GM12878 (cell line): ENCODE results near the gene BCAR3.

Experiments used
- EP300 ChIP-seq, 2 experiments: fragments of 150-350 bp in 1 of 2; IDR thresholded peaks; 2 replicates each; pipeline ENCODE4 v1.6.1; 2011 to 2012; ENCODE audit warnings: low read depth in 2 of 2, low read length in 2 of 2, borderline replicate concordance in 1 of 2, improper control_type of control experiment in 1 of 2, inconsistent platforms in 1 of 2; ENCODE audit not compliant: control insufficient read depth in 1 of 2
- ESRRA ChIP-seq: IDR thresholded peaks from 2 replicates; pipeline ENCODE4 v1.6.1; 2012; ENCODE audit warnings: mild to moderate bottlenecking, low read length, improper control_type of control experiment
- ETV6 ChIP-seq, 2 experiments: fragments of 450-650 bp in 1 of 2; IDR thresholded peaks in 1 of 2; conservative IDR thresholded peaks in 1 of 2; 2 replicates each; pipeline ENCODE4 v1.6.1; 2014; ENCODE audit warnings: antibody characterized with exemption in 1 of 2, borderline replicate concordance in 1 of 2, low read depth in 1 of 2, mild to moderate bottlenecking in 1 of 2, moderate library complexity in 1 of 2
- HDAC2 ChIP-seq: fragments of 200-600 bp; sonication (generic); IDR thresholded peaks from 2 replicates; pipeline ENCODE4 v1.6.1; 2017
- NFYA ChIP-seq: IDR thresholded peaks from 2 replicates; pipeline ENCODE4 v1.6.1; 2011; ENCODE audit warnings: low read depth, mild to moderate bottlenecking, low read length, improper control_type of control experiment, borderline replicate concordance
- POLR2AphosphoS5 ChIP-seq: IDR thresholded peaks from 2 replicates; pipeline ENCODE4 v1.6.1; 2011; ENCODE audit warnings: mild to moderate bottlenecking, low read length, inconsistent platforms
- POU2F2 ChIP-seq: IDR thresholded peaks from 3 replicates; pipeline ENCODE4 v1.6.1; 2011; ENCODE audit warnings: low read depth, mild to moderate bottlenecking, low read length, borderline replicate concordance
- RBBP5 ChIP-seq: fragments of 200-600 bp; sonication (generic); conservative IDR thresholded peaks from 2 replicates; pipeline ENCODE4 v1.6.1; 2016
- SMC3 ChIP-seq: IDR thresholded peaks from 2 replicates; pipeline ENCODE4 v1.6.1; 2011; ENCODE audit warnings: low read length, improper control_type of control experiment, borderline replicate concordance
- SUZ12 ChIP-seq: fragments of 200-600 bp; sonication (generic); IDR thresholded peaks from one replicate; pipeline ENCODE4 v1.6.1; 2018; ENCODE audit warnings: antibody characterized with exemption, mild to moderate bottlenecking; ENCODE audit not compliant: unreplicated experiment
- TARDBP ChIP-seq: IDR thresholded peaks from 2 replicates; pipeline ENCODE4 v1.6.1; 2016; ENCODE audit warnings: borderline replicate concordance
- TF ChIP-seq, protein P1 (sequence below), 3 experiments: IDR thresholded peaks in 2 of 3; conservative IDR thresholded peaks in 1 of 3; 2 replicates each; pipeline ENCODE4 v1.5.1; 2011; ENCODE audit warnings: low read depth in 3 of 3, low read length in 3 of 3, mild to moderate bottlenecking in 3 of 3, control low read depth in 2 of 3, moderate library complexity in 2 of 3, inconsistent platforms in 1 of 3, mixed read lengths in 1 of 3; ENCODE audit not compliant: control insufficient read depth in 2 of 3, insufficient read depth in 1 of 3; ENCODE audit errors: extremely low read depth in 1 of 3
- TF ChIP-seq, protein P2 (sequence below): IDR thresholded peaks from 2 replicates; pipeline ENCODE4 v1.6.1; 2012; ENCODE audit warnings: low read depth, low read length, improper control_type of control experiment
- TF ChIP-seq, protein P3 (sequence below): fragments of 450-650 bp; IDR thresholded peaks from 2 replicates; pipeline ENCODE4 v1.6.1; 2014; ENCODE audit warnings: mild to moderate bottlenecking

DNA sequence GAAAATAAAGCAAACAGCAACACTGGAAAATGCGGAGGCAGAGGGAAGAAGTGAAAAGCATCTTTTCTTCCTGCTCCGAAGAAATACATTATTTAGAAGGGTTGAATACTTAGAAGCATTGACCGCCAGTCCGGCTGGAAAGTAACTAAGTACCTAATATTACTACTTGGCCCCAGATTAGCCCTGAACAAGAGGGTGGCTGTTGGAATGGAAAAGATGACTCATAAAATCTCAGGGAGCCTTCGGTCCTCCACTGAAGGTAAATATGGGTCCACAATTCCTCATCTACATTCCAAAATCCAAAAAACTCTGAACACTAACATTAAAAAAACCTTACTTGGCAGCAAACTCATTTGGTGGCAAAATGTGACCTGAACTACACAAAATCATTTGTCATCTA, 40.1 kb downstream of the BCAR3 start:
- no peak for TF ChIP-seq ESRRA
- TF ChIP-seq, protein P1, sequence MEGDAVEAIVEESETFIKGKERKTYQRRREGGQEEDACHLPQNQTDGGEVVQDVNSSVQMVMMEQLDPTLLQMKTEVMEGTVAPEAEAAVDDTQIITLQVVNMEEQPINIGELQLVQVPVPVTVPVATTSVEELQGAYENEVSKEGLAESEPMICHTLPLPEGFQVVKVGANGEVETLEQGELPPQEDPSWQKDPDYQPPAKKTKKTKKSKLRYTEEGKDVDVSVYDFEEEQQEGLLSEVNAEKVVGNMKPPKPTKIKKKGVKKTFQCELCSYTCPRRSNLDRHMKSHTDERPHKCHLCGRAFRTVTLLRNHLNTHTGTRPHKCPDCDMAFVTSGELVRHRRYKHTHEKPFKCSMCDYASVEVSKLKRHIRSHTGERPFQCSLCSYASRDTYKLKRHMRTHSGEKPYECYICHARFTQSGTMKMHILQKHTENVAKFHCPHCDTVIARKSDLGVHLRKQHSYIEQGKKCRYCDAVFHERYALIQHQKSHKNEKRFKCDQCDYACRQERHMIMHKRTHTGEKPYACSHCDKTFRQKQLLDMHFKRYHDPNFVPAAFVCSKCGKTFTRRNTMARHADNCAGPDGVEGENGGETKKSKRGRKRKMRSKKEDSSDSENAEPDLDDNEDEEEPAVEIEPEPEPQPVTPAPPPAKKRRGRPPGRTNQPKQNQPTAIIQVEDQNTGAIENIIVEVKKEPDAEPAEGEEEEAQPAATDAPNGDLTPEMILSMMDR (IDR thresholded peaks at IDR 0.05 in 2 of 3, conservative IDR thresholded peaks at IDR 0.05 in 1 of 3; ENCODE audit: control insufficient read depth in 2 of 3, extremely low read depth in 1 of 3, insufficient read depth in 1 of 3, low read depth in 3 of 3, low read length in 3 of 3), result no peak
- TF ChIP-seq SMC3, result no peak
- TF ChIP-seq, protein P2, sequence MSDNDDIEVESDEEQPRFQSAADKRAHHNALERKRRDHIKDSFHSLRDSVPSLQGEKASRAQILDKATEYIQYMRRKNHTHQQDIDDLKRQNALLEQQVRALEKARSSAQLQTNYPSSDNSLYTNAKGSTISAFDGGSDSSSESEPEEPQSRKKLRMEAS, result no peak
- no peak for TF ChIP-seq RBBP5
- TF ChIP-seq, protein P3, sequence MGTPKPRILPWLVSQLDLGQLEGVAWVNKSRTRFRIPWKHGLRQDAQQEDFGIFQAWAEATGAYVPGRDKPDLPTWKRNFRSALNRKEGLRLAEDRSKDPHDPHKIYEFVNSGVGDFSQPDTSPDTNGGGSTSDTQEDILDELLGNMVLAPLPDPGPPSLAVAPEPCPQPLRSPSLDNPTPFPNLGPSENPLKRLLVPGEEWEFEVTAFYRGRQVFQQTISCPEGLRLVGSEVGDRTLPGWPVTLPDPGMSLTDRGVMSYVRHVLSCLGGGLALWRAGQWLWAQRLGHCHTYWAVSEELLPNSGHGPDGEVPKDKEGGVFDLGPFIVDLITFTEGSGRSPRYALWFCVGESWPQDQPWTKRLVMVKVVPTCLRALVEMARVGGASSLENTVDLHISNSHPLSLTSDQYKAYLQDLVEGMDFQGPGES, result no peak
- no peak for TF ChIP-seq POU2F2
- TF ChIP-seq NFYA, result no peak
- no peak for TF ChIP-seq POLR2AphosphoS5
- no peak for TF ChIP-seq ETV6 (conservative IDR thresholded peaks at IDR 0.05 in 1 of 2, IDR thresholded peaks at IDR 0.05 in 1 of 2; ENCODE audit: borderline replicate concordance in 1 of 2, low read depth in 1 of 2)
- TF ChIP-seq TARDBP, result no peak
- no peak for TF ChIP-seq SUZ12
- TF ChIP-seq EP300 (IDR thresholded peaks at IDR 0.05; ENCODE audit: borderline replicate concordance in 1 of 2, control insufficient read depth in 1 of 2, low read depth in 2 of 2, low read length in 2 of 2), result no peak
- no peak for TF ChIP-seq HDAC2
